EH (cell line): ENCODE data around the gene DNAJB6.

Experiments
- DNase-seq: peaks from one replicate; pipeline ENCODE4 v3.0.0-alpha.2; 2015; ENCODE audit warnings: low read depth

The DNAJB6 gene

DNA sequence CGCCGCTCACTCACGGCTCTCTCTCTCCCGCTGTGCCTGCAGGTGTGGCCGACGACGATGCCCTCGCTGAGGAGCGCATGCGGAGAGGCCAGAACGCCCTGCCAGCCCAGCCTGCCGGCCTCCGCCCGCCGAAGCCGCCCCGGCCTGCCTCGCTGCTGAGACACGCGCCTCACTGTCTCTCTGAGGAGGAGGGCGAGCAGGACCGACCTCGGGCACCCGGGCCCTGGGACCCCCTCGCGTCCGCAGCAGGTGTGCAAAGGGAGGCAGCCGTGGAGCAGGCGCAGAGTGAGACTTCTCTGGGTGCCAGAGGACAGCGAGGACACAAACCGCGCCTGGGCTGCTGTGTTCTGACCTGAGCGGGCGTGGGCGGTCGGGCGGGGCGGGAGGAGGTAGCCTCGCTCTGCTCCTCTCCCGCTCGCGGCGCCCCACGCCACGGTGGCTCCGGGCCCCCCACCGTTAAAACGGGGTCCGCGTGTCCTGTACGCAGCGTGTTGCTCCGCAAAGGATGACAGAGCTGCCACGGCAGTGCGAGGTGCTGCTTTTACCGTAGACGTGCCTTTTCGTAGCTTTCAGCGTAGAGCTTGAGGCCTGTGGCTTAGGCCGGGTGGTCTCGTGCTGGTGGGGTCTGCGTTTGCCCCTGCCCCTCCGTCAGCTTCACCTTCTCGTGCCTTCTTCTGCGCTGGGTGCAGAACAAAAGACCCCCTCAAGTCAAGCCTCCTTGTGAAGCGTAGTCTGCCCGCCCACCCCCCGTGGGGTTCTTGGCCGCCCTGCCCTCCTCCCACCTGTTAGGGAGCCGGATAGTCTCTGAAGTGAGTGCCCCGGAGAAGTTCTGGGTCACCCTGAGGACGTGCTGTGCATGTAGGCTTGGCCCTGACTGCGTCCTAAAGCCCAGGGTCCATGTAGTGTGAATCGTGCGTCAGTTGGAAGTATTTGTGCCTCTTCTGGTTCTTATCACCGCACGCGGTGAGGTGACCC lies 73.2 kb downstream of the DNAJB6 start:
- DNase-seq = no peak

GRCh38 chr7:157410831-157411556 lies 74.2 kb downstream of the DNAJB6 start:
- DNase-seq = no peak

DNA sequence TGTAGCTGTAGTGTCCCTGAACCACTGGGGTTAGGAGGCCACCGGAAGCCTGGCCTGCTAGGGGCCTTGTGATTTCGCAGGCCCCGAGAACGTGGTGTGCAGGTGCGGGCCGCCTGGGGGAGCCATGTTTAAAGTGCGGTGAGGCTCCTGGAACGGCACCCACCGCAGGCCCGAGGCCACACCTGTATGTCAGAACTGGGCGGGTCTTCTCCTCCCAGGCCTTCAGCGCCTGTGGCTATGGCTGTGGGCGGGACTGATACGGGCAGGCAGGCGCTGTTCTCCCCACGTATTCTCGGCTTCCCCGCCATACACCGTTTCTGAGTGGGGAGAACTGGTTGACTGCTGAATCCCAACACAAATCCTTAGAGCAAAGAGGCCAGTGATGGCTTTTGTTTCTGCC lies 74.8 kb downstream of the DNAJB6 start:
- no peak for DNase-seq

DNA sequence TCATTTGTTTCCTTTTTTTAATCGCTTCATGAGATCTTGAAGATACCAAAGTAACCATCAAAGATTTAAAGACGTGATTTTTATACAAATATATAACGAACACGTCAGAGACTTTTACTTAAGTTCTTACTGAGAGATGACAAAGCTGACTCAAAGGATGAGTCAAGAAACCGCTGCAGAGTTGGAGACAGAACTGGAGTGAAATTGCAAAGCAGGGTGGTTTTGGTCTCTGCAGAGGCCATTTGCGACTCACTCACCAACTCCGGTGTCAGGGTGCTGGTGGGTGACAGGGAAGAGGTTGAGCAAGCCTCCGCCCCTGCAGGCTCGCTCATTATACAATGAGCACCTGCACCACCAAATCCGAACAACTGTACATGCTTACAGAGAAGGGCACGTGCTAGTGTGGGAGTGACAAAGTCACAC lies 75.2 kb downstream of the DNAJB6 start:
- DNase-seq = peak; percentile 96

GRCh38 chr7:157412491-157413180 lies 75.8 kb downstream of the DNAJB6 start:
- DNase-seq = no peak

- no peak for DNase-seq
These were observed 77.3 kb downstream of the DNAJB6 start for GRCh38 chr7:157413881-157414701.

DNA sequence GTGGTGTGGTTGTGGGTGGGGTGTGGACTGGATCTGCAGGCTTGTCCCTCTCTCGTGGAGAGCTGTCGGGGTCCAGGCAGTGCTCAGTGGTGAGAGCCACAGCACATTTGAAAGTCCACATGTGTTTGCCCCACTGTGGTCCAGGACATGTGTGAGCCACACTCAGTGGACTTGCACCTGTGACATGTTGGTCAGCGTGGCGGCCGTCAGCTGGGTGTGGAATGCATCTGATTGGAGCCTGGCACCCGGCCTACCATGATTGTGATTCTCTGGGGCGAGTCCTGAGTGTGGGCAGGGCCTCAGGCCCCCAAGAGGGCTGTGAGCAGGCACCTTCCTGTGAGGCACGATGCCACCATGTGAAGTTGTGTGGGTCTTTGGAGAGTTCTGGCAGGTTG lies 77.9 kb downstream of the DNAJB6 start:
- no peak for DNase-seq

DNA sequence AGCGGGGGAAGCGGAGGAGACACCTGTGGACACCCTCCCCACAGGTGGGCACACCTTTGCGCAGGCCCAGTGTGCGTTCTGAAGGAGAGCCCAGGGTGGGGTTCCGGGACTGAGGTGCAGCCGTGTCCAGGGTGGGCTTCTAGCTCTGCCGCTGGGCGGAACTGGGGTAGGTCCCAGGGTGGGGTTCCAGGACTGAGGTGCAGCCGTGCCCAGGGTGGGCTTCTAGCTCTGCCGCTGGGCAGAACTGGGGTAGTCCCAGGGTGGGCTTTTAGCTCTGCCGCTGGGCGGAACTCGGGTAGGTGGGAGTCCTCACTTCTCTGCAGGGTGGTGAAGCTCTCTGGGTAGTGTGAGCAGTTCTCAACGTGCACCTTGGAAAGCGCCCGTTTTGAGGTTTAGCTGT lies 78.7 kb downstream of the DNAJB6 start:
- no peak for DNase-seq

- no peak for DNase-seq
These were observed 79.2 kb downstream of the DNAJB6 start for GRCh38 chr7:157416011-157416410.

GRCh38 chr7:157418204-157419034 lies 81.6 kb downstream of the DNAJB6 start:
- no peak for DNase-seq

- DNase-seq = no peak
These were observed 82.2 kb downstream of the DNAJB6 start for GRCh38 chr7:157419035-157419293.

DNA sequence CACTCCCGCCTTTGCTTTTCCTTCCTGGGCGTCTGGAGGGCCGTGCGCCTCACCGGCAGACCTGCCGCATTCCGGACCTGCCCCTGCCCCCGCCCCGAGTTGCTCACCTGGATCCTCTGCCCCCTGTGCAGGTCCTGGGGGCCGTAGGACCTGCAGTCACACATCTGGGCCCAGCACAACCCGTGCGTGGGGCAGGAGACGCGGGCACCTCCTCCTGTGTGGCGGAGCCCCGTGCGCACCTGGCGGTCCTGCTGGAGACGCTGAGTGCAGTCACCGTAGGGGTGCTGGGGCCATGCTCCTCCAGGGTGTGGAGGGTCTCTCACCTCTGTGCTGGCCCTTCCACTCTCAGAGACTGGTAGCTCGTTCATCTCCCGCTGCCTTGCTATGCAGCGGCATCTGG lies 85.5 kb downstream of the DNAJB6 start:
- no peak for DNase-seq

- peak; percentile 38 for DNase-seq
These were observed 86.5 kb downstream of the DNAJB6 start for GRCh38 chr7:157423348-157423747.

GRCh38 chr7:157423886-157424565 lies 87.2 kb downstream of the DNAJB6 start:
- DNase-seq = no peak

GRCh38 chr7:157425137-157425731 lies 88.4 kb downstream of the DNAJB6 start:
- no peak for DNase-seq

DNA sequence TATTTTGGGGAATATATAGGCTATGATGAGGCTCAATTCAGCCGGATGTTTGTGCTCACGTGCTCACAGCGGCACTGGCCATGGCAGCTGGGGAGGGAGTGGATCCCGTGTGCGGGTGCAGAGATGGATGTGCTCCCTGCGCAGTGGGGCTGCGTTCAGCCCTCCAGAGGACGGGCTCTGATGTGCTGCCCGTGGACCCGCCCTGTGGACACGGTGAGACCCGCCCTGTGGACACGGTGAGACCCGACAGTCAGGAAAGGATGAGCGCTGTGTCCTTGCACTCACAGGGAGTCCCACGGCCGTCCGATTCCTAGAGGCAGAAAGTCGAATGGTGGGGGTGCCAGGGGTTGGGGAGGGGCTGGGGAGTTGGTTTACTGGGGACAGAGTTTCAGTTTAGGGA lies 89.0 kb downstream of the DNAJB6 start:
- DNase-seq = no peak

- no peak for DNase-seq
These were observed 89.9 kb downstream of the DNAJB6 start for GRCh38 chr7:157426463-157427301.

GRCh38 chr7:157427811-157428553 lies 91.2 kb downstream of the DNAJB6 start:
- DNase-seq = no peak
